HT1080 (cell line): ENCODE data around the gene WHAMM. TPM values are rescaled to one million over a fixed set of nuclear protein-coding genes. Genes with fewer than 3 reads are reported as not detected.
"Not testable (repeated sequence)": the region's sequence is repeated elsewhere in the genome, so short reads cannot be mapped to it uniquely, and the experiment has no call there.

Experiments
- DNase-seq: peaks from one replicate; pipeline ENCODE4 v3.0.0-alpha.2; 2015; ENCODE audit warnings: low read depth
- total RNA-seq: library from RNA; depleted of rRNA; stranded (reverse); fragments of >200 nt; shearing (Covaris generic); gene quantifications from 2 replicates; pipeline ENCODE4 v1.2.3, GENCODE V29; 2014

WHAMM gene
- total RNA-seq, 1 experiment from 2014 or later: 3.6 TPM

DNA sequence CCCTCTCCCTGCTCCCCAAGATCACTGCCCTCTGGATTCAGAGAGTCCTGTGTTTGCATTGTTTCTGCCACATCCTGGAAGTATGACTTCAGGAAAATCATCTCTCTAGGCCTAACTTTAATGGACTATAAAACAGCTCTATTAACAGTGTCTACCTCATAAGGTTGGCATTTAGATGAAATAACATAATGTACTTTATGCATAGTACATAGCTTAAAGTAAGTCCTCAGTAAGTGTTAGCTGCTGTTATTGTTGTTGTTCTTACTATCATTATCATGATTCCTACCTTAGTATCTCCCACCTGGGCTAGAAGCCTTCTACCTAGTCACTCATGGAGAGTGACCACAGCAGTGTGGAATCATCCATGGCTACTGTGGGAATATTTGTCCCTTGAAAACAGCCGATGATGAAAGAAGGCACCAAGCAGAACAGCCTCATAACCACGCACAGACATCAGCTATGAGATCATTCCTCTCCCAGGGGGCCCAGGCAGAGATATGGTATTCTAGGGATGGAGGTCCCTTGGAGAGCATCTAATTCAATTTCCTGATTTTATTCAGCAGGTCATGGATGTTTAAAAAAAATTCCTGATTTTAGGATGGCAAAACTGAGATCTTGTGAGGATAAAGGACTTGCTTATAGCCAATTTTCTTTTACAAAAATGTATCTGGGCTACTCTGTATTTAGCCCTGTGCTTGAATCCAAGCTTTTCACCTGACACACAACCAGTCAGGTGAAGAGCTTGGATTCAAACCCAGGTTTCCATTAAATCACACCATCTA lies 5.4 kb upstream of the WHAMM start:
- no peak for DNase-seq

DNA sequence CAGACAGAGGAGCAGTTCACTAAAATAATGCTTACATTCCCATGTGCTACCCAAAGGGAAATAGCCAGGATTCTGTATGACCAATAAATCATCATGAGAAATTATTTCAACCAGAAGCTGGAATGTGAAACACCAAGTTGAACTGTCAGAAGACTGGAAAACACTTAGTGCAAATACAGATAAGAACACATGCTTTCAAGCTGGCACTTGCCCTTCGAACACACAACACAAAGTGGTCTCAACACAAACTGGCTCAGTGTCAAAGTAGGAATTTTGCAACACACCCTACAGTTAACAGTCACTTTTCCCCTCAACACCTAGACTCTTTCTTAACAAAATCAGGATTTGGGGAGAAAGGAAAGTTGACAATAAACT lies 4.9 kb upstream of the WHAMM start:
- no peak for DNase-seq

DNA sequence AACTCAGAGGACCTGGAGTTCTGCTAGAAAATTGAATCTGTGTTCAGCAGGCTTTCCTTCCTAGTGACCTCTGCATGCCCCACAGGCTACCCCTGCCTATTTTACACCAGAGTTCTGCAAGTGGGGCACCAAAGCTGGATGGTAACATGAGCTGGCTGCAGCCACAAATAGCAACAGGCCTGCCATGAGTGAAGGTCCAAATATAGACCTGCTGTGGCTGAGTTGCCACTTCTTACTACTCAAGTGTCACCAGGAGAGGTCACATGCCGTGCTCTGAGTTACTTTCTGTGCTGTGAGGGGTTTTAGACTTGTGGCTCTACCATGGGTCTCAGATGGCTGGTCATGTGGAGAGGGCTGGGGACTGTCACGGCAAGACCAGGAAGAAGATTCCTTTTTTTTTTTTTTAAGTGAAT lies 3.4 kb upstream of the WHAMM start, which contains the start of gene FSD2:
Gene FSD2, minus strand, starts transcription at position 76 of the 413 bp plus-strand sequence. CDS start 18,679 bp downstream, outside the sequence.
- DNase-seq: no peak

DNA sequence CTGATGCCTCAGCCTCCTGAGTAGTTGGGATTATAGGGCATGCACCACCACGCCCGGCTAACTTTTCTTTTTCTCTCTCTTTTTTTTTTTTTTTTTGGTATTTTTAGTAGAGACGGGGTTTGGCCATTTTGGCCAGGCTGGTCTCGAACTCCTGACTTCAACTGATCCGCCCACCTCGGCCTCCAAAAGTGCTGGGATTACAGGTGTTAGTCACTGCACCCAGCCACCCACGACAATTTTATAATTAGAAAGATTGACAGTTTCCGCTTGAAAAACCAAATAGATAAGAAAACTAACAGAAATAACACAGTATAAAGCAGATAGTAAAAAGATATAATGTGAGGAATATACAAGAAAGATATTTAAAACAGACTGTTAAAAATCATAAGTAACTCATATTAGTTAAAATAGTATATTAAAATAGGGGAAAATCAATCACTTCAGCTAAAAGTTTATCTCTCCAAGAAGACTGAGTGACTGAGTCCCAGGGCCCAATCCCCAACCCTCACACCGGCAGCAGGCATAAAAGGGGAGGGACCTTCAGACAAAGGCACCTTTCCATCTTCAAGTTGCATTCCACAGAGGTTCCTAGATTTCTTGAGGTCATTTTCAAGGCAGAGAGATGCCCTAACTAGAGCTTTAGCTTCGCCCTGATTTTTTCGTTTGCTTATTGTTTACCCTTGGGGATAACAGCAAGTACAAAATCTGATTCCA lies 1.4 kb upstream of the WHAMM start:
- no peak for DNase-seq

DNA sequence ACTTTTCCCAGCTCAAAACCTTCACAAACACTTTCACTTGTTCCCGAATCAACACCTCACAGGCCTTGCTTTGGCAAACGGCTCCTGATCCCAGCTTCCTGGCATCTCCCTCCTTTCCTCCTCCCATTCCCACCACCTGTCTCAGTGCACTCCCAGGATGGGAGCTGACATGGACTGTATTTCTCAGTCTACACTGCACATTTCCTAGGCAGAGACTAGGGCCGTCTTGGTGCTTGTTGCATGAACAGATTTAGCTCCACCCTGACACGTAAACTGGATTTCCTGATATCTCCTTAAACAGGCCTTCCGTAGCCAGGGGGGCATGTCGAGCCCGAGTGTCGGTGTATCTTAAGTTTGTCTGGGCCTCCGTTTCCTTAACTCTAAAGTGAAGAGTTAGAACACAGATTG lies 790 bp upstream of the WHAMM start:
- no peak for DNase-seq

DNA sequence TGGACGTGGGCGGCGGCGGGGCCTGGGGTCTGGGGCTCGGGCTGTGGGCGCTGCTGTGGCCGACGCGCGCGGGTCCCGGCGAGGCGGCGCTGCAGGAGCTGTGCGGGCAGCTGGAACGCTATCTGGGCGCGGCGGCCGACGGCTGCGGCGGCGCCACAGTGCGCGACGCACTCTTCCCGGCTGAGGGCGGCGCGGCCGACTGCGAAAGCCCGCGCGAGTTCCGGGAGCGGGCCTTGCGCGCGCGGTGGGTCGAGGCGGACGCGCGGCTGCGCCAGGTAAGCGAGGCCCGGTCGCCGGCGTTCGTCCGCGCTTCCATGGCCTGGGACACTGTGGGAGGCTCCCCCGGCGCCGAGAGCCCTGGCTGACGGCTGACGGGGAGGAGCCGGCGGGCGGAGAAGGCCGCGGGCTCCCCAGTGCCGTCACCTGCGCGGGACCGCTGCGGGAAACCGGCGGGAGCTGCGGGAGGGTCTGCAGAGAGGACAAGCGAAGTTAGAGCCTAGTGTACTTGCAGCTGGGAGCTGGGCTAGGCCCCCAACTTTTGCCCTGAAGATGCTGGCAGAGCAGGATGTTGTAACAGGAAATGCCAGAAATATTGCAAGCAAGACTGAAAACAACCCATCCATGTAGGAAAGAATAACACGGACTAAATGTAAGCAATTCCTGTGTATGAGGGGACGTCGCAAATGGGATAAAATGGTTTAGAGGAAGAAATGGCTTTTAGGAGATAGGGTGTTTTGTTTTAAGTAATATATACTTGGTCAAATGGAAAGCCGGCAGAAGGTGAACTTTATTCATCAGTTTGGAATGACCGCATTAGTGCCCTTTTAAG lies 847 bp downstream of the WHAMM start:
- DNase-seq: peak; percentile 54

DNA sequence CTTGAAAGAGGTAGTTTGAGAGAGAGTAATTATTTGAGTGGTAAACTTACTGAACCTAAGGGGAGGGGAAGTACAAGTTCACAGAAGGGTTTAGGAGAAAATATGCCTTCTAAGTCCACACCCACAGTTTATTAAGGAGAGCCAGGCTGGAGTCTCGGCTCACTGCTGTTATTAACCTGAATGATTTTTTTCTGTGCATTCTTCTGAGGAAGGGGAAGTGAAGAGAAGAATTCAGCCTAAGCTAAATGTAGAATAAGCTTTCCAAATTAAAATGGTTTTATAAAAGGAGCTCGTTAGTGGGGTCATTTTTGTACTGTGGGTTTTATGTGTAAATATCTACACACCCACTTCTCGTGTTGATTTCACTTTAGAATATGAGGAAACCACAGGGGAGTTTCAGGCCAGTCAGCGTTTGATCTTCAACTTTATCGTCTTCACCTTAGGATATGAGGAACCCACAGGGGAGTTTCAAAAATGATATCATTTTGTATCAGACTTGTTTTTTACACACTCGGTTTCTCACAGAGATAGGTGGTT lies 1.5 kb downstream of the WHAMM start:
- no peak for DNase-seq

DNA sequence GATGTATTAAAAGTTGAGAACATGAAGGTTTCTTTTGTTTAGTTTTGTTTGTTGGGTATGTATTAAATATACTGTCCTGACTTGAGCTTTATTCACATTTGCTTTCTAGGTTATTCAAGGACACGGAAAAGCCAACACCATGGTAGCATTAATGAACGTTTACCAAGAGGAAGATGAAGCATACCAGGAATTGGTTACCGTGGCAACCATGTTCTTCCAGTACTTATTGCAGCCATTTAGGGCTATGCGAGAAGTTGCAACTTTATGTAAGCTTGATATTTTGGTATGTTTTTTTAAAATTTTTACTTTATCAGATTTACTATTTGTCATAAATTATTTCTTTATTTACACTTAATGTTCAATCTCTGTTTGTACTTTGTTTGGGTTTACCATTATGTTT lies 3.6 kb downstream of the WHAMM start:
- DNase-seq: no peak

DNA sequence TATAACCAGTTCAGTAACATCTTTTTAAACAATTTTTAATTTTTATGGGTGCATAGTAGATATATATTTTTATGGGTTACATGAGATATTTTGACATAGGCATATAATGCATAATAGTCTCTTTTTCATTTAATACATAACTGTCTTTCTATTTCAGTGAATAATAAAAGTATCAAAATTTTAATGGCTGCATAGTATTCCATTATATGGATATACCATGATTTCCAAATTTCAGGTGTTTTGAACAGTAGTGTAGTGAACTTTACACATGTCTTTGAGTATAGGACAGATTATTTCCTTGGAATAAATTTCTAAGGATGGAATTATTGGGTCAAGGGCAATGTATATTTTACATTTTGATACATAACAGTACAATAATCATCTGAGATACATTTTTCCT lies 10.7 kb downstream of the WHAMM start:
- DNase-seq: no peak

DNA sequence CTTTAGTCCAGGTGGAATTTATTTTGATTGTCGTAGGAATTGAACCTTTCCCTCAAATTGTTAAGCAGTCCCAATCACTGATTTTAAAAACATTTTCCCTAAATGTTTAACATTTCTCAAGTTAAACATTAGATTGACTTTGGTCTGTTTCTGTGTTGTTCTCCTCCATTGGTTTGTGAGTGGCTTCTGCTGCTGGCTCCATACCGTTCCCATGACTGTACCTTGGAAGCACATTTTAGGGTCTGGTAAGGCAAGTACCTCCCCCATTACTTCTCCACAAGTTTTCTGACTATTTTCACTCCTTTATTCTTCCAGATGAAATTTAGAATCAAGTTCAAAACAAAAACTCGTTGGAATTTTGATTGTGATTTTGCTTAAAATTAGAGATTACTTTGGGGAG lies 12.0 kb downstream of the WHAMM start:
- not testable (repeated sequence) for DNase-seq

DNA sequence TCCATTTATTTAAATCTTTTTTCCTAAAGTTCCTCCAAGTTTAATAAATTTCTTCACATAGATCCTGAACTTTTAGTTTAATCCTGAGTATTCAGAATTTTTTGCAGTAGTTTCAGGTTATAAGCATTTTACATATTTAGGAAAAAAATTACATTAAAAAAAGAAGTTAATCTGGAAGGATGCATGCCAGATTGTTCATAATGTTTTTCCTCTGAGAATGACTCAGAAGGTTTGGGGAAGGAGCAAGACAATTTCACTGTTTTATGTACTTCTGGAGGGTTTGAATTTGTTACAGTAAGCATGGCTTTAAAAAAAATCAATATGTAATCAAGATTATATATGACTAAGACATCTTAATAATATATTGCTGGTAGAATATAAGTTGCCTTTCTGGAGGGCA lies 12.4 kb downstream of the WHAMM start:
- not testable (repeated sequence) for DNase-seq

DNA sequence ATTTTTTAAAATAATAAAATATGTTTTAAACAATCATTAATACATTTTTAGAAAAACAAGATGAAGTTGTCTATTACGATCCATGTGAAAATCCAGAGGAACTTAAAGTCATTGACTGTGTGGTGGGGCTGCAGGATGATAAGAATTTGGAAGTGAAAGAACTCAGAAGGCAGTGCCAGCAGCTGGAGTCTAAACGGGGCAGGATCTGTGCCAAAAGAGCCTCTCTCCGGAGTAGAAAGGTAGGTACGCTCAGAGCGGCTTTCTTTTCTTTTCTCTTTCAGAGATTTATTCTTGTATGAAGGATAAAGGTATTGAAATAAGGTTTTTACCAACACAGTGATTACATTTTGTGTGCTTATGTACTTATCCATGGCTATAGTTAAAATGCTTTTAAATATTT lies 13.6 kb downstream of the WHAMM start:
- no peak for DNase-seq

DNA sequence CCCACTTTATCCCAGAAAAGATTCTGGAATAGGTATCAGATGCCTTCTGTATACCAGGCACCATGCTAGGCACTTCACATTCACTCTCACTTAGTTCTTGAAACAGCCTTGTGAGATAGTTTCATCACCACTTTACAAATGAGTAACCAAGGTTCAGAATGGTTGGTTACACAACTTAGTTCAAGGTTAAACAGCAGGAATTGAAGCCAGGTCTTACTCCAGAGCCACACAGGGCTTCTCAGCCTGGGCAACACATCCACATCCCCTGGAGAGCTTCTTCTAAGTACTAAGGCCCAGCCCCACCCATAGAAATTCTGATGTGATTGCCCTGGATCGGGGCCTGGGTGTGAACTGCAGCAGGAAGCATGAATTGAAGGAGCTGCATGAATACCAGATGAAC lies 18.6 kb downstream of the WHAMM start:
- no peak for DNase-seq

DNA sequence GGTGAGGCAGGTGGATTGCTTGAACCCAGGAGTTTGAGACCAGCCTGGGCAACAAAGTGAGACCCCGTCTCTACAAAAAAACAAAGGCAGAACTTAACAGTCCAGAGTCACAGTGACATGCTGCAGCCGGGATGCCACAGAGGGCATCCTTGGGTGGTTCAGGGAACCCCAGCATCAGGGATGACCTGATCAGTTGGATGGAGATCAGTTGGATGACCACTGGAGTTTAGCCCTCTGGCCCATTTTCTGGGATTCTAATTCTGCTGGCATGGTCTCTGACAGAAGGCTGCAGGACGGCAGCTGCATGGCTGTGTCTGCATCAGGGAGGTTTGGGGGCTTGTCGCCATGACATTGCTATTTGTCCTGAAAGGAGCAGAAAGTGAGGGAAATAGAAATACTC lies 19.8 kb downstream of the WHAMM start:
- DNase-seq: no peak

DNA sequence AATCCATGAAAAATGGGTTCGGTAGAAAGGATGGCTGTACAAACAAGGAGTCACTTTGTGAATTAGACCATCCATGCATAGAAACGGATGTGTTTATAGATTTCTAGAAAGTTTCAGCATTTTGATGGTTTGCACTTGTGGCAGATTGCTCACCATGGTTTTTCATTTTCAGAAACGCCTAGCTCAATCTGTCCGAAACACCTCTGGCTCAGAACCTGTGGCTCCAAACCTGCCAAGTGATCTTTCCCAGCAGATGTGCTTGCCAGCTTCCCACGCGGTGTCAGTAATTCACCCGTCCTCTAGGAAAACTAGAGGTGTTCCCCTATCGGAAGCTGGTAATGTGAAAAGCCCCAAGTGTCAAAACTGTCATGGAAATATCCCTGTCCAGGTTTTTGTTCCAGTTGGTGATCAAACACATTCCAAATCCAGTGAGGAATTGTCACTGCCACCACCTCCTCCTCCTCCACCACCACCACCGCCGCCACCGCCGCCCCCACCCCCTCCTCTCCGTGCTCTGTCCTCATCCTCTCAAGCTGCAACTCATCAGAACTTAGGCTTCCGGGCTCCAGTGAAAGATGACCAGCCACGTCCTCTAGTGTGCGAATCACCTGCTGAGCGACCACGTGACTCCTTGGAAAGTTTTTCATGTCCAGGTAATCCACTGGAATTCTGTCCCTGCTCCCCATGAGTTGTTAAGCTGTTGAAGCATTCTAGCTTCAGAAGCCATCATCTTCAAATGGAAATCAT lies 21.2 kb downstream of the WHAMM start:
- no peak for DNase-seq

DNA sequence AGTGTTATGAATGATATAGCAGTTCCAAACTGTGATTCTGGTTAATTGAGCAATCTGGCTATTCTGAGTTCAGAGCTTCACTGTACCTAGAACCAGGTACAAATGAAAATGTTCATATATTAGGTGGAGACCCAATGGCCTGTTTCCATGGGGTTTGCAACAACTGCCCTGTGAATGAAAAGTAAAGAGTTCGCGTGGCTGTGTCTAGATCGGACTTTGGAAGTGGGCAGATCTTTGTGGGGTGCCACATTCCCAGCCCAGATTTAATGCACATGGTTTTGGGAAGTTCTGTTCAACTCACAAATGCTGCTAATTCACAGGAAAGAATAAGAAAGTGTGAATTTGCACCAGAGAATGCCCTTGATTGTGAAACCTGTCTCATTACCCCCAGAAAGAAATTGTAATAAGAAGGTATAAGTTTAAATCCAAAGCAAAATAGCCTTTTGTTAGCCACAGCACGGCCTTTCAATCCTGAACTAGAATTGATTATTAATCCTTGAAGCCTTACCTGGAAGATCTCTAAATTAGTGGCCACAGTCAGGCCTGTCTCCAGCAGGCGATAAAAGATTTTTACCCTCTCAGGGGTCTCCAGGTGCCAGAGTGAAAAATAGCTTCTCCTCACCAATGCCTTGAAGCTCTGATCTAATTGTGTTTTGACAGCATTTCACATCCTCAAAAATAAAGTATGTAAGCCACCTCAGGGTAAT lies 22.6 kb downstream of the WHAMM start:
- no peak for DNase-seq

DNA sequence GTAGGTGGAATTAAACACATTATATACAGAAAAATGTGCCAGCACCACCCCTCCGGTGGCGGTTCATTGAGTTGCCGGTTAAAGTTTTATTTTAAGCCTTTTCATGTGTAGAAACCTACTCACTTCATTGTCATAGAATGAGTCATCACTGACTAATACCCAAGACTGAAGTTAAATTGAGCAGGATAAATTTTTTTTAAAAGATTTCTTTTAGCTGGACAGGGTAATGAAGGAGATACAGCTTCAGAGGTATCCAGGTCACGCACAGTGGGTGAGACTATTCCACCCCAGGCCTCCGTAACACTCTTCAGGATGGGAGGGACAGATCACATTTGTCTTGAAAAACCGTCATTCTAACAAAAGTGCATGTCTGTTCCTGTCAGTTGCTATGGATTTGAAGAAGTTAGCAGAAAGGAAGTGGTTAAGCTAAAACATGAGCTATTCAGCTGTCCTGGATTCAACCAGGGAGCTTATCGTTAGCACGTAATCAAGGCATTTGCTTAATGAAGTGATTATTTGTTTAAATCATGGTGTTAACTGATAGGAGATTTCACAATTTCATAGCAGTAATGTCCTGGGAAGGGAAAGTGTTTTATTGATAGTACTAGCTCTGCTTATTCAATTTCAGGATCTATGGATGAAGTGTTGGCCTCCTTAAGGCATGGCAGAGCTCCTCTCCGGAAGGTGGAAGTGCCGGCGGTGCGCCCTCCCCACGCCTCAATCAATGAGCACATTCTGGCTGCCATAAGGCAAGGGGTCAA lies 23.4 kb downstream of the WHAMM start:
- peak; percentile 94 for DNase-seq

DNA sequence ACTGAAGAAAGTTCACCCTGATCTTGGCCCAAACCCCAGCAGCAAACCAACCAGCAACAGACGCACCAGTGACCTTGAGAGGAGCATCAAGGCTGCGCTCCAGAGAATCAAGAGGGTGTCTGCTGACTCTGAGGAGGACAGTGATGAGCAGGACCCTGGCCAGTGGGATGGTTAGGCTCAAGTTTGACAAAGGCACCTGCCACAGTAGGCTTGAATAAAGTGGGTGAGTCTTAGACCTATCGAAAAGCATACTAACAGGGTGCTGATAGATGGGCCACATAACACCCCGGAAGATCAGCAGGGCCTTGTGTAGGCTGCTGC lies 23.9 kb downstream of the WHAMM start:
- DNase-seq: no peak

DNA sequence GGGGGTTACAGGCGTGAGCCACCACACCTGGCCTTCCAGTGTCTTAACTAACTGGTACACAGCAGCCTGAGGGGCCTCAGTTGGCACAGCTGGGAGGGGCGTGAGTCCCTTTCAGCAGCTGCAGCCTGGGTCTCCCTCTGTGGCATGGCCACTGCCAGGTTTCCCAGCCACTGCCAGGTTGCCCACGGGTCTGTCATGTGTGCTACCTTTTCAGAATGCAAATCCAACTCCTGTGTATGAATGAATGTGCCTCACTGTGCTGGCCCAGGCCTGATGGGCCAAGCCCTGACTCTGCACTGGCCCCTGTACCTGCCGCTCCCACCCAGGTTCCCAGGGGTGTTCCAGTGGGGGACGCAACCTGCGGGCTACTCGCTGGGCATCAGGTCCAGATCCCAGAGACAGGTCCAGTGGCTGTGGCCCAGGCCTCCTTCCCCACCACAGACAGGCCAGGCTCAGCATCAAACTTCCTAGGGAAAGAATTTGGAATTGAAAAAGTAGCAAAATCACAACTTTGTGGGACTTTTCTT lies 26.0 kb downstream of the WHAMM start:
- DNase-seq: no peak
